GM19023 (cell line): ENCODE data around the gene DIO2.
A peak's percentile ranks its signal among the peaks of the same experiment; 100 is the strongest.

Experiments used
- ATAC-seq: cut with Tn5 transposase; IDR thresholded peaks from one replicate; pipeline ENCODE4 v1.9.1; 2021; ENCODE audit warnings: mild to moderate bottlenecking, moderate library complexity; ENCODE audit not compliant: unreplicated experiment

The DIO2 gene

GRCh38 chr14:80211153-80212022, at the start of gene DIO2:
TSS of gene DIO2 (minus strand) at chr14:80211504. CDS start at chr14:80211472, 32 bp downstream.
- no peak for ATAC-seq

DNA sequence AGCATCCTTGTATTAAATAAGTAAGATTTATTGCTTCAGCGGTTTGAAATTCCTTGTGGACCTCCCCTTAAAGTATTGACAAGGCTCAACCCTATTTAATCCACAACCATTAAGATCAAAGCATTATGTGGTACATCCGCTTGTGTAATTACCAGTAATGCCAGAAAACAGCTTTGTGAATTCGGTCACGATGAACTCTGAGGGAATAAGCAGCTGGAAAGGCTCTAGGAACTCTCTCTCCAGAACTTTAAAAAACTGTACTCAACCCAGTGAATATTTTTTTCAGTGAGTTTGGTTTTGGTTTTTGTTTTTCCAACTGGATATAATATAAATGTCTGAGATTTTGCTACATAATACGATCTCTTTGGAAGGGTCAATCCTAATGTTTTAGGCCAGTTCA, 49.3 kb upstream of the DIO2 start:
- no peak for ATAC-seq

DNA sequence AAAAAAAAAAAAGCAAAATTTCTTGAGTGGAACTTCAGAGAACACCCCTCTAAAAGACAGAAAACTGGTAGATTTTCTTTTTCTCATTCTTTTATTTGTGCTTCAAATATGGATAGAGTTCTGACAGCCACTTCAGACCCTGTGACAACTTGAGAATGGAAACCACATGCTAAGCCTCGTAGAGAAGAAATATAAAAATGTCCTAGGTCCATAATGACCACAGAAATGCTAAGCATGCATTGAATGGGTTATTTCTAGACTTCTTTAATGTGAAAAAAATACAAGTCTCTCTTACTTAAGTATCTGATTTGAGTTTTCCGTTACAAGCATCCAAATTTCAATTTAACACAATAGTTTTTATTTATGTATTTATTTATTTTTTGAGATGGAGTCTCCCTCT, 28.3 kb upstream of the DIO2 start:
- no peak for ATAC-seq

DNA sequence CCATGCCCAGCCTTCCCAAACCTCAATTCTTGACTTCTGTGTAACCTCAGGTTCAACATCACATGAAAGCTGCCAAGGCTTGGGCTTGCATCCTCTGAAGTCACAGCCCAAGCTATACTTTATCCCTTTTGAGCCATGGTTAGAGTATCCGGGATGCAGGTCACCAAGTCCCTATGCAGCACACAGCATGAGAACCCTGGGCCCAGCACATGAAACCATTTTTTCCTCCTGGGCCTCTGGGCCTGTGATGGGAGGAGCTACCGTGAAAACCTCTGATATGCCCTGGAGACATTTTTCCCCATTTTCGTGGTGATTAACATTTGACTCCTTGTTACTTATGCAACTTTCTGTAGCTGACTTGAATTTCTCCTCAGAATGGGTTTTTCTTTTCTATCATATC, 25.8 kb upstream of the DIO2 start:
- ATAC-seq = no peak

DNA sequence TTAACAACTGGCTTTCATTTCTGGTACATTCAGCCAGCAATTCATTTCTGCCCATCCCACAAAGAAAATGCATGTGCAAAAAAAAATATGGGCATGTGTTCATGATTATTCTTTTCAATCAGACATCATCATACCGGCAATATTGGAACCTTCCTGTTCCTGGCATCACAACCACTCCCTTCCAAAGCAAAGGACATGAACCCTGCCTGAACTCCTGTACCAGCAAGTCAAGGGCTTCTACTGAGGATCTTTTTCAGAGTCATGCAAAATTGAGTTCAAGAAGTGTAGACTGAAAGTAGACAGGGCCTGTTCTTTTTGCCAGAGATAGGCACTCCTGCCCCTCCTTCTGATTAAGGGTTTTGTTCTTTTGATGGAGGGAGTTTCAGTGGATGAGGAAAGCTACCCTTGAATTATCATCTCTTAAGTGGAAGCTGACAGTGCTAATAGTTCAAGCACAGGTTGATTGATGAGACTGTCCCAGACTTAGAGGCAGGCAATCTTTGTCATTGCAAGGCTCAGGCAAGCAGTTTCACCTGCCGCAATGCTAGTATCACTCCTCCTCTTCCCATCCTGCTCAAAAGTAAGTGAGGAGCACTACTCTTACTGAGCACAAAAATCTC, 22.3 kb upstream of the DIO2 start:
- ATAC-seq = no peak

DNA sequence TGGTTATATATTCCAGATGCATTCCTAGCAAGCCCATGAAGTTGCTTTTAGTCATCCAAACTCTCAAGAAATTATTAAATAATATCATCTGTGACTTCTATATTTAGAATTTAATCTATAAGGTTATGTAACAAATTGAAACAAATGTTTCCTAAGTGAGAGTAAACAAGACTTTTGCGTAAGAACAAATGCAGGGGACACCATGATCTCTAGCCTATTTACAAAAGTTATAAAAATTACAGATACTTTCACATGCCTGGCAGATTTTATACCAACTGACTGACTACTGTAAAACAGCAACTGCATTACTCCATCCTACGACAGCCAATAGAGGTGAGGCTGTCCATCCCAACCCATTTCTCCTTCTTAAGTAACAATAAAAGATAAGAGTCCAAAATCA, 20.4 kb upstream of the DIO2 start:
- no peak for ATAC-seq

DNA sequence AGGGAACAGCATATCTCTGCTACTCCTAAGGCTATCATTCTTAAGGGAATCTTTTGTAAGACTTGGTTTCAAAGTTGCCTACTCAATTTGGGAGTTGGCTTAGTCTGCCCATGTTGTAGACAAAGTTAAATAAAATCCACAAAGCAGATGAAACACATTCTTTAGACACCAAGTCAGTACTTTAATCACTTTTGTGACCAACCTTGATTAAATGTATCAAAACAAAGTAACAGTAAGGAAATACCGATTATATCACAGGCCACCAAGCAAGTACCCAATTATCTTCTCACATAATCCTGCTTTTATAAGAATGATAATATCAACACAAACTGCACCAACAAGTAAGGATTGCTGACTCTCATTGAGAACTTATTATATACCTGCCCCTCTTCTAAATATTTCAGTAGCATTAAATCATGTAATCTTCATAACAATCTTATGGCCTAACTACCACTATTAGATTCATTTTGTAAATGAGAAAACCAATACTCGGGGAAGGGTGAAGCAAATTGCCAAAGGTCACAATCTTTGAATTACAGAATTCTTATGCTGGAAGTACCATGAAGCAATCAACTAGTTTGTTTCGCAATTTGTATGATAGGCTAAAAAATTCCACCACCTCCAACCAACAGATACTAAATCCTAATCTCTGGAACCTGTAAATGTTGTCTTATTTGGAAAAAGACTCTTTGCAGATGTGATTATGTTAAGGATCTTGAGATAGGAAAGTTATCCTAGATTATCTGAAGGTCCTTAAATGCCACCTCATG, 12.6 kb upstream of the DIO2 start:
- ATAC-seq = no peak

- ATAC-seq = no peak
These were observed 5.5 kb upstream of the DIO2 start for GRCh38 chr14:80216818-80217217.

- no peak for ATAC-seq
These were observed 4.7 kb upstream of the DIO2 start for GRCh38 chr14:80215756-80216581.

GRCh38 chr14:80215081-80215480, 3.8 kb upstream of the DIO2 start:
- no peak for ATAC-seq

DNA sequence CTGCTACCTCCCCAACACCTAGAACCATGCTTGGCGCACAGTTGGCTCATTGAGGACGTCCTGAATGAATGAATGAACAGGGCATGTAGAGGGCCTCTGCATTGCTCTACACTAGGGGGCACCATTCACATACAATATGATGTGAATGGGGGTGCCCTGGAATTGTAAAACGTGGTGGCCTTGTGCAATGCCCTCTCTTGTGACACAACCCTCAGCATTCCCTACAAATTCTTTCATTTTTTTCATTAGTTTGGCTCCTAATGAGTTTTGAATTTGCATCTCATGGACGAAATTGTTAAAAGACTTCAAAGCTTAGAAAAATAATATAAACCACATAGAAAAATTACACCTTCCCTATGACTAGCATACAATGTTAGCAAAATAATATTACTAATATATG, 2.3 kb upstream of the DIO2 start:
- peak; percentile 67 for ATAC-seq

DNA sequence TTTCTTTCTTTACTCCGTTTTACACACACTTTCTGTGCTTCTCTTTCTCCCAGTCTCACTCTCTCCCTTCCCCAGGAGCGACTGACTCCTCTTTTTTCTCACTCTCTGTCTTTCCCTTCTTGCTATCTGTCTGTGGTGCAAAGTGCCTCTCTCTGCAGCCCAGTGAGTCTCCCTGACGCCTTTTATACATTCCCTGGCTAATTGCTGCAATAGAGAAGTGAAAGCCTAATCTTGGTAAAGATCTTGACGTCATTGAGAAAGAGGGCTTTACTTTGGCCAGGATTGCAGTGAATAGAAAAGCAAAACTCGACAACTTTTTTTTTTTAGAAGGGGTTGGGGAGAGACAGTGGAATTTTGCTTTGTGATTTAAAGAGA, 706 bp upstream of the DIO2 start:
- ATAC-seq = no peak

GRCh38 chr14:80208461-80208860, 2.8 kb downstream of the DIO2 start:
- ATAC-seq = no peak

DNA sequence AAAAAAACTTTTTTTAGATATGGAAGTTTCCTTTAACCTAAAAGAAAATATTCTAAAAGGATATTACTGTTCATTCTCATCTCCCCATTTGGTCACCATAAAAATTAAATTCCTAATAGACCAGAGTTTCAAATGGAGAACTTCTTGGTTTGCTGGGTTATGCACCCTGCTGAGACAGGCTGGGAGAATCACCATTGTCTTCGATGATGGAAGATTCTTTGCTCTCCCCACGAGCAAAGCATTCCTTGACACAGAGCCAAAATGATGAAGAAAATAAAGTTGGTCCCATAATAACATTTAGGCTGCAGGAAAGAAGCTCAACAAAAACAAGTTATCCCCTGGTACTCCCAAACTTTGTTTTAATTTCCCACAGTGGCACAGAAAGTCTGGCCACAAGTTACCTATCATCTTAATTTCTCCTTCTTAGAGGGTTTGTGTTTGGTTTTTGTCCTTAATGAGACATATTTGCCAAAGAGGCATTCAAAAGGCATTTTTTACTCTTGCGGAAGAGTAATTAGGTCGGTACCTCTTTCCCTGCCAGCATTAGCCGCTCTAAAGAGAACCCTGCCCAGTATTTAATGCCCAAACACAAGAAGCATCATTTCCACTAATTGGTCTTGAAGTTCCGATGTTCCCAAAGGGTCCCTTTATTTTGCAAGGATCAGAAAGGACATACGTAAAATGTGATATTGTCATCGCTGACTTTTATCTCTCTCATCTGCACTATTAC, 4.8 kb downstream of the DIO2 start:
- no peak for ATAC-seq

- ATAC-seq = no peak
These were observed 8.3 kb downstream of the DIO2 start for GRCh38 chr14:80202888-80203562.

DNA sequence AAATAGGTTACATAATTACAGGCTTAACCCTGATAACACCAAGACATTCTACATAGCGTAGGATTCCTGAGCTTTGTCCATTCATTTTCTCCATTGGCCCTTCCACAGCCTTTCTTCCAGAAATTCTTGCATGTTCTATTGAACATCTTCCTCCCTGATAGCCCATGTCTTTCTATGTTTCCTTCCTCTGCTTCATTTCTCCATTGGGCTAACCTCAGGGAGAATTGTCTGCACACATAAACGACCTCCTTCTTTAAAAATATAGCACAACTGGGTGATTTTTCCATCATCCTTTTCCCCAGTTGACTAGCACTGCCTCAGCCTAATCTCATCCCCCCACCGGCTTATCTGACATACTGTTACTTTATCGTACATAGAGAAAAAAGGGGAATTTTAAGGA, 11.2 kb downstream of the DIO2 start:
- no peak for ATAC-seq

DNA sequence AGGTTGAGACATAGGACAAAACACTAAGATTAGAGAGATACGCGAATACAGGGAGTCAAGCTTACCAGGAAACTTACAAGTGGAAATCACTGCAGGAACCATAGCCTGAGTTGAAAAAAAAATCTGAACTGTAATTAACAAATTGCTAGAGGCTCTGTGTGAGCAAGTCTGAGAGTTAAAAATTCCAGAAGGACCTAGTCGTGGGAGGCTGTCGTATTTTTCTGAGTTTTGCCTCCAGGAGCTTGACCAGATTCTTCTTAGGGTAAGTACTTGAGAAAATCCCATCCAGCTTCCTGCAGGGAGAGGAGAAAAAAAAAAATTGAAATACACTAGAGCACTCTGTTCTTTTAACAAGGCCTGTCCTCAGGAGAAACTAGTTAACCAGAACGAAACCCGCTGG, 22.7 kb downstream of the DIO2 start:
- ATAC-seq = no peak

DNA sequence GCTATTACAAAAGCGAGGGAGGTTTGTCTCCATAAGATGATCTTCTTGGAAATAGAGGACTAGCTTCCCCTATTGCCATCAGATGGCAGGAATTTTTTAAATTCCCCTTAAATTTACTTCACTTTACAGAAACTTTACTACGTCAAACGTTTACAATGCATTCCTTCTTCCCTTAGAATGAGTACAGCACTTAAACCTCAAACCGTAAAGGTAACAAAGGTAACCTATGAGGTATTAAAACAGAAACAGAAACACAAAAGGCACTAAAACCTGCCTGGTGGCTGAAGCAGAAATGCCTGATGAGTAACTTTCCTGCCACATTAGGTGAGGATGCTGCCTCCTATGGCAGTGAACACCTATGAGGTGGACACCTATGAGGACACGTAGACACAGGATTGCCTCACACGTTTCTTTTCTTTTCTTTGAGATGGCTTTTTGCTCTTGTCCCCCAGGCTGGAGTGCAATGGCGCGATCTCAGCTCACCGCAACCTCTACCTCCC, 25.0 kb downstream of the DIO2 start:
- no peak for ATAC-seq

DNA sequence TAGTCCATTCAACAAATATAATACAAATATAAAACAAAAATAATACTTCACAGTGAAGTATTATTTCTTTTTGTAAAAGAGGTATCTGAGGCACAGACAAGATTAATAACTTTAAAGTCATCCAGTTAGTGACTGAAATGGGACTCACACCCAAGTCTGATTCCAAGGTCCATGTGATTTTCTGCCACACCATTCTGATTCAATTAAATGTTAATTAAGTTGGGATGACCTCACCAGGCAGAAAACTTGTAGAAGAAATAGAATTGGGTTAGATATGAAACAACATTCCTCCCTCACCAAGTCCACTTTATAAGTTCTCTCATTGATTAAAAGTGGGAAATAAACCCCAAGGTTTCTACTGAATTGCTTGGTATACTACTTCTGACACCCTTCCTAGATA, 34.4 kb downstream of the DIO2 start:
- ATAC-seq = no peak
